HG02870 (cell line): Measurements from ENCODE around the gene NECTIN4.
"Not testable (repeated sequence)": the region's sequence is repeated elsewhere in the genome, so short reads cannot be mapped to it uniquely, and the experiment has no call there.

Source experiments
- ATAC-seq: cut with Tn5 transposase; IDR thresholded peaks from one replicate; pipeline ENCODE4 v1.9.1; 2021; ENCODE audit warnings: mild to moderate bottlenecking, moderate library complexity; ENCODE audit not compliant: unreplicated experiment

Gene NECTIN4

GRCh38 chr1:161033751-161034150, 55.6 kb downstream of the NECTIN4 start:
- ATAC-seq, result no peak

- ATAC-seq, result no peak
Measured at GRCh38 chr1:161032409-161032808, 56.9 kb downstream of the NECTIN4 start.

GRCh38 chr1:161031874-161032273, 57.5 kb downstream of the NECTIN4 start:
- no peak for ATAC-seq

- ATAC-seq, result not testable (repeated sequence)
Measured at GRCh38 chr1:161029466-161029865, 59.9 kb downstream of the NECTIN4 start.

- not testable (repeated sequence) for ATAC-seq
Measured at GRCh38 chr1:161026954-161027353, 62.4 kb downstream of the NECTIN4 start.

- ATAC-seq, result not testable (repeated sequence)
Measured at GRCh38 chr1:161022432-161022831, 66.9 kb downstream of the NECTIN4 start.

GRCh38 chr1:161021970-161022353, 67.4 kb downstream of the NECTIN4 start:
- no peak for ATAC-seq

- peak; percentile 77 for ATAC-seq
Measured at GRCh38 chr1:161021165-161021969, 68.0 kb downstream of the NECTIN4 start.
